ENCODE results near the gene STAG1.
"Not testable (repeated sequence)": the region's sequence is repeated elsewhere in the genome, so short reads cannot be mapped to it uniquely, and the experiment has no call there.

DNA sequence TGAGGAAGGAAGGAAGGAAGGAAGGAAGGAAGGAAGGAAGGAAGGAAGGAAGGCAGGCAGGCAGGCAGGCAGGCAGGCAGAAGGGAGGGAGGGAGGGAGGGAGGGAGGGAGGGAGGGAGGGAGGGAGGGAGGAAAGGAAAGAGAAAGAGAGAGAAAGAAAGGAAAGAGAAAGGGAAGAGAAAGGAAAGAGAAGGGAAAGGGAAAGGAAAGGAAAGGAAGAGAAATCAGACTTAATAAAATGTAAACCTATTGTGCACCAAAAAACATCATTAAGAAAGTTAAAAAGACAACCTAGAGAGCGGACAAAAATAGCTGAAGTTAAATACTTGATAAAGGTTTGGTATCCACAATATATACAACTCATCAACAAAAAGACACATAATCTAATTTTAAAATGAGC lies 187.2 kb downstream of the STAG1 start:
- TF ChIP-seq, protein P1, sequence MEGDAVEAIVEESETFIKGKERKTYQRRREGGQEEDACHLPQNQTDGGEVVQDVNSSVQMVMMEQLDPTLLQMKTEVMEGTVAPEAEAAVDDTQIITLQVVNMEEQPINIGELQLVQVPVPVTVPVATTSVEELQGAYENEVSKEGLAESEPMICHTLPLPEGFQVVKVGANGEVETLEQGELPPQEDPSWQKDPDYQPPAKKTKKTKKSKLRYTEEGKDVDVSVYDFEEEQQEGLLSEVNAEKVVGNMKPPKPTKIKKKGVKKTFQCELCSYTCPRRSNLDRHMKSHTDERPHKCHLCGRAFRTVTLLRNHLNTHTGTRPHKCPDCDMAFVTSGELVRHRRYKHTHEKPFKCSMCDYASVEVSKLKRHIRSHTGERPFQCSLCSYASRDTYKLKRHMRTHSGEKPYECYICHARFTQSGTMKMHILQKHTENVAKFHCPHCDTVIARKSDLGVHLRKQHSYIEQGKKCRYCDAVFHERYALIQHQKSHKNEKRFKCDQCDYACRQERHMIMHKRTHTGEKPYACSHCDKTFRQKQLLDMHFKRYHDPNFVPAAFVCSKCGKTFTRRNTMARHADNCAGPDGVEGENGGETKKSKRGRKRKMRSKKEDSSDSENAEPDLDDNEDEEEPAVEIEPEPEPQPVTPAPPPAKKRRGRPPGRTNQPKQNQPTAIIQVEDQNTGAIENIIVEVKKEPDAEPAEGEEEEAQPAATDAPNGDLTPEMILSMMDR (IDR thresholded peaks at IDR 0.05; ENCODE audit: poor library complexity, severe bottlenecking), result not testable (repeated sequence)
- not testable (repeated sequence) for TF ChIP-seq EZH2 (IDR thresholded peaks at IDR 0.05; ENCODE audit: borderline replicate concordance, insufficient read depth, low read length, poor library complexity, severe bottlenecking); POLR2AphosphoS5 (IDR thresholded peaks at IDR 0.05); EP300 (conservative IDR thresholded peaks at IDR 0.05; ENCODE audit: poor library complexity, severe bottlenecking); SMC3 (conservative IDR thresholded peaks at IDR 0.05; ENCODE audit: poor library complexity)
- TF ChIP-seq, protein P2, sequence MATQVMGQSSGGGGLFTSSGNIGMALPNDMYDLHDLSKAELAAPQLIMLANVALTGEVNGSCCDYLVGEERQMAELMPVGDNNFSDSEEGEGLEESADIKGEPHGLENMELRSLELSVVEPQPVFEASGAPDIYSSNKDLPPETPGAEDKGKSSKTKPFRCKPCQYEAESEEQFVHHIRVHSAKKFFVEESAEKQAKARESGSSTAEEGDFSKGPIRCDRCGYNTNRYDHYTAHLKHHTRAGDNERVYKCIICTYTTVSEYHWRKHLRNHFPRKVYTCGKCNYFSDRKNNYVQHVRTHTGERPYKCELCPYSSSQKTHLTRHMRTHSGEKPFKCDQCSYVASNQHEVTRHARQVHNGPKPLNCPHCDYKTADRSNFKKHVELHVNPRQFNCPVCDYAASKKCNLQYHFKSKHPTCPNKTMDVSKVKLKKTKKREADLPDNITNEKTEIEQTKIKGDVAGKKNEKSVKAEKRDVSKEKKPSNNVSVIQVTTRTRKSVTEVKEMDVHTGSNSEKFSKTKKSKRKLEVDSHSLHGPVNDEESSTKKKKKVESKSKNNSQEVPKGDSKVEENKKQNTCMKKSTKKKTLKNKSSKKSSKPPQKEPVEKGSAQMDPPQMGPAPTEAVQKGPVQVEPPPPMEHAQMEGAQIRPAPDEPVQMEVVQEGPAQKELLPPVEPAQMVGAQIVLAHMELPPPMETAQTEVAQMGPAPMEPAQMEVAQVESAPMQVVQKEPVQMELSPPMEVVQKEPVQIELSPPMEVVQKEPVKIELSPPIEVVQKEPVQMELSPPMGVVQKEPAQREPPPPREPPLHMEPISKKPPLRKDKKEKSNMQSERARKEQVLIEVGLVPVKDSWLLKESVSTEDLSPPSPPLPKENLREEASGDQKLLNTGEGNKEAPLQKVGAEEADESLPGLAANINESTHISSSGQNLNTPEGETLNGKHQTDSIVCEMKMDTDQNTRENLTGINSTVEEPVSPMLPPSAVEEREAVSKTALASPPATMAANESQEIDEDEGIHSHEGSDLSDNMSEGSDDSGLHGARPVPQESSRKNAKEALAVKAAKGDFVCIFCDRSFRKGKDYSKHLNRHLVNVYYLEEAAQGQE (IDR thresholded peaks at IDR 0.05; ENCODE audit: borderline replicate concordance), result not testable (repeated sequence)

All from neural cell (in vitro differentiated cells).